Measurements from ENCODE around the gene DDX20.

DNA sequence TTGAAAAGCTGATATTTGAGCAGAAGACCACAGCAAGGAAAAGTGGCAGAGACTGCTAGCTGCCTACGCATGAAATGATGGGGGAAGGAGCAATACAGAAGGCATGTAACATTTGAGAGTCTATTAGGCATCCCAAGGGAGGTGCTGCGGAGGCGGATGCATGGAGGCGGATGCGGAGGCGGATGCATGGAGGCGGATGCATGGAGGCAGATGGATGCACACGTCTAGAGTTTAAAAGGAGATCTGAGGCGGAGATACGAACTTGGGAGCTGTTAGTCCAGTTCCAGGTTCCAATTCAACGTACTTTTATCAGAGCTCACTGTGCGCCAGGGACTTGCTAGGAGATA is 744 bp upstream of the DDX20 start:
- TF ChIP-seq CTCF (IDR thresholded peaks at IDR 0.05; ENCODE audit: low read depth, low read length, poor library complexity, severe bottlenecking) (no peak), EZH2phosphoT487 (IDR thresholded peaks at IDR 0.05; ENCODE audit: borderline replicate concordance, low read length) (no peak)

All from DOHH2 (cell line).